Measurements from ENCODE around the gene CCT6A.

DNA sequence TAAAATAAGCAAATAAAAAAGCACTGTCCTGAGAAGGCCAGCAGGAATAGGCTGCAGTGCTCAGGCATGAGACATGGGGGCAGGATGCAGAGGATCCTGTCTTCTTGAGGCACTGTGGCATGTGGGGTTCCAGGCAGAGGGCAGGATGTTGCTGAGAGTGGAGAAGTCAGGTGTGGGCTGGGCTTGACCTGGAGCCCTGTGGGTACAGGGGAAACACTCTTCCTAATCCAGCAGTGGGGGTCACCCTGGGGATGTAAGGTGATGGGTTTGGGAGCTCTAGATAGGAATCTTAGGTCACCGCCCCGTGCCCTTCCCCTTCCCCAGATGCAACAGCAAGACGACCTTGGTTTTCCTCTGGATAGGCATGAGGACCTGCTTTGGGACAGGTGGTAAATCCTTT is 26.1 kb downstream of the CCT6A start:
- no peak for TF ChIP-seq EZH2phosphoT487 (IDR thresholded peaks at IDR 0.05; ENCODE audit: low read length)
- TF ChIP-seq, protein P1, sequence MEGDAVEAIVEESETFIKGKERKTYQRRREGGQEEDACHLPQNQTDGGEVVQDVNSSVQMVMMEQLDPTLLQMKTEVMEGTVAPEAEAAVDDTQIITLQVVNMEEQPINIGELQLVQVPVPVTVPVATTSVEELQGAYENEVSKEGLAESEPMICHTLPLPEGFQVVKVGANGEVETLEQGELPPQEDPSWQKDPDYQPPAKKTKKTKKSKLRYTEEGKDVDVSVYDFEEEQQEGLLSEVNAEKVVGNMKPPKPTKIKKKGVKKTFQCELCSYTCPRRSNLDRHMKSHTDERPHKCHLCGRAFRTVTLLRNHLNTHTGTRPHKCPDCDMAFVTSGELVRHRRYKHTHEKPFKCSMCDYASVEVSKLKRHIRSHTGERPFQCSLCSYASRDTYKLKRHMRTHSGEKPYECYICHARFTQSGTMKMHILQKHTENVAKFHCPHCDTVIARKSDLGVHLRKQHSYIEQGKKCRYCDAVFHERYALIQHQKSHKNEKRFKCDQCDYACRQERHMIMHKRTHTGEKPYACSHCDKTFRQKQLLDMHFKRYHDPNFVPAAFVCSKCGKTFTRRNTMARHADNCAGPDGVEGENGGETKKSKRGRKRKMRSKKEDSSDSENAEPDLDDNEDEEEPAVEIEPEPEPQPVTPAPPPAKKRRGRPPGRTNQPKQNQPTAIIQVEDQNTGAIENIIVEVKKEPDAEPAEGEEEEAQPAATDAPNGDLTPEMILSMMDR (IDR thresholded peaks at IDR 0.05; ENCODE audit: low read length) = no peak

Measured in MM.1S (cell line).